OCI-LY3 (cell line): ENCODE data around the gene CTCFL.
"Not testable (repeated sequence)": the region's sequence is repeated elsewhere in the genome, so short reads cannot be mapped to it uniquely, and the experiment has no call there.

Source experiments
- H2AFZ ChIP-seq: fragments of 200-600, 300-600 bp; shearing (Covaris generic); 2 replicates; pipeline ENCODE4 v1.6.0; 2014; ENCODE audit warnings: antibody characterized with exemption, low read depth, low read length
- H3K27ac ChIP-seq: fragments of 200-600, 300-600 bp; sonication (generic); 2 replicates; pipeline ENCODE4 v1.5.1; 2014; ENCODE audit warnings: mild to moderate bottlenecking, low read length, moderate library complexity, mixed read lengths
- H3K27me3 ChIP-seq: fragments of 200-600, 300-600 bp; sonication (generic); 2 replicates; pipeline ENCODE4 v1.6.1; 2014; ENCODE audit warnings: low read depth, low read length, mixed read lengths
- H3K36me3 ChIP-seq: fragments of 200-600, 300-600 bp; sonication (generic); replicated peaks from 2 replicates; pipeline ENCODE3; 2014; ENCODE audit warnings: low read depth, low read length, mixed read lengths
- H3K4me1 ChIP-seq: fragments of 300-600, 200-600 bp; sonication (generic); 2 replicates; pipeline ENCODE4 v1.6.1; 2014; ENCODE audit warnings: low read length, mixed read lengths
- H3K4me2 ChIP-seq: fragments of 200-600, 300-600 bp; sonication (generic); 2 replicates; pipeline ENCODE4 v1.6.1; 2014; ENCODE audit warnings: low read length, mixed read lengths
- H3K4me3 ChIP-seq: fragments of 300-600, 200-600 bp; sonication (generic); 2 replicates; pipeline ENCODE4 v1.5.1; 2014; ENCODE audit warnings: antibody characterized with exemption, mild to moderate bottlenecking, low read length, moderate library complexity
- H3K79me2 ChIP-seq: fragments of 300-600, 200-600 bp; shearing (Covaris generic); 2 replicates; pipeline ENCODE4 v1.6.1; 2014; ENCODE audit warnings: mild to moderate bottlenecking, low read length, mixed read lengths
- H3K9ac ChIP-seq: fragments of 300-600, 200-600 bp; shearing (Covaris generic); 2 replicates; pipeline ENCODE4 v1.6.0; 2014; ENCODE audit warnings: mild to moderate bottlenecking, low read length, moderate library complexity
- H3K9me3 ChIP-seq: fragments of 200-600, 300-600 bp; shearing (Covaris generic); 2 replicates; pipeline ENCODE4 v1.6.1; 2014; ENCODE audit warnings: low read length, mixed read lengths; ENCODE audit not compliant: insufficient read depth
- H4K20me1 ChIP-seq: fragments of 200-600, 300-600 bp; sonication (generic); 2 replicates; pipeline ENCODE4 v1.6.1; 2016; ENCODE audit warnings: low read length, mixed read lengths; ENCODE audit not compliant: insufficient read depth
- EZH2phosphoT487 ChIP-seq: fragments of 200-600 bp; shearing (Covaris generic); IDR thresholded peaks from 2 replicates; pipeline ENCODE4 v1.6.1; 2018; ENCODE audit warnings: antibody characterized with exemption, mixed run types, low read depth
- TF ChIP-seq, protein P1 (sequence below): fragments of 200-600, 300-600 bp; sonication (generic); IDR thresholded peaks from 2 replicates; pipeline ENCODE4 v1.5.1; 2014; ENCODE audit warnings: antibody characterized with exemption, low read length, low read depth

Gene CTCFL

DNA sequence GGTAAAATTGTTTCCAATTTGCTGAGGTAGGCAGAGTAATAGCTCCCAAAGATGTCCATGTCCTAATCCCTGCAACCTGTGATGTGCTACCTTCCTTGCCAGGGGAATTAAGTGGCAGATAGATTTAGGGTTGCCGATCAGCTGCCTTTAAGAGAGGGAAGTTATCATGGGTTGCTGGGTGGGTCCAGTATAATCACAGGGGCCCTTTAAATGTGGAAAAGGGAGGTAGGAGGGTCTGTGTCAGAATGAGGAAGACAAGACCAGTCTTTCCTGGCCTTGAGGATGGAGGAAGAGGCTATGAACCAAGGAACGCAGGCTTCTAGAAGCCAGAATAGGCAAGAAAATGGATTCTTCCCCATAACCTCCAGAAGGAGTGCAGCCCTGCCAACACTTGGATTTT is 50.7 kb downstream of the CTCFL start:
- Histone ChIP-seq H3K79me2 (no peaks in the 10 kb centered on the region), H2AFZ (no peak overlapping the region), H3K4me2 (0 out of 2 replicates have a peak overlapping the region, but pooled peaks have one; percentile 26), H3K4me1 (peaks cover 74% of the 10 kb centered on the region), H3K4me3 (no peak overlapping the region), H3K36me3 (peaks cover 7% of the 10 kb centered on the region), H3K27me3 (peaks cover 57% of the 10 kb centered on the region), H3K27ac (no peak overlapping the region), H3K9me3 (peaks cover 6% of the 10 kb centered on the region; the same call in 1 of the 2 replicates), H3K9ac (no peak overlapping the region), H4K20me1 (no peaks in the 10 kb centered on the region)
- TF ChIP-seq, protein P1, sequence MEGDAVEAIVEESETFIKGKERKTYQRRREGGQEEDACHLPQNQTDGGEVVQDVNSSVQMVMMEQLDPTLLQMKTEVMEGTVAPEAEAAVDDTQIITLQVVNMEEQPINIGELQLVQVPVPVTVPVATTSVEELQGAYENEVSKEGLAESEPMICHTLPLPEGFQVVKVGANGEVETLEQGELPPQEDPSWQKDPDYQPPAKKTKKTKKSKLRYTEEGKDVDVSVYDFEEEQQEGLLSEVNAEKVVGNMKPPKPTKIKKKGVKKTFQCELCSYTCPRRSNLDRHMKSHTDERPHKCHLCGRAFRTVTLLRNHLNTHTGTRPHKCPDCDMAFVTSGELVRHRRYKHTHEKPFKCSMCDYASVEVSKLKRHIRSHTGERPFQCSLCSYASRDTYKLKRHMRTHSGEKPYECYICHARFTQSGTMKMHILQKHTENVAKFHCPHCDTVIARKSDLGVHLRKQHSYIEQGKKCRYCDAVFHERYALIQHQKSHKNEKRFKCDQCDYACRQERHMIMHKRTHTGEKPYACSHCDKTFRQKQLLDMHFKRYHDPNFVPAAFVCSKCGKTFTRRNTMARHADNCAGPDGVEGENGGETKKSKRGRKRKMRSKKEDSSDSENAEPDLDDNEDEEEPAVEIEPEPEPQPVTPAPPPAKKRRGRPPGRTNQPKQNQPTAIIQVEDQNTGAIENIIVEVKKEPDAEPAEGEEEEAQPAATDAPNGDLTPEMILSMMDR = no peak
- TF ChIP-seq EZH2phosphoT487 = no peak

DNA sequence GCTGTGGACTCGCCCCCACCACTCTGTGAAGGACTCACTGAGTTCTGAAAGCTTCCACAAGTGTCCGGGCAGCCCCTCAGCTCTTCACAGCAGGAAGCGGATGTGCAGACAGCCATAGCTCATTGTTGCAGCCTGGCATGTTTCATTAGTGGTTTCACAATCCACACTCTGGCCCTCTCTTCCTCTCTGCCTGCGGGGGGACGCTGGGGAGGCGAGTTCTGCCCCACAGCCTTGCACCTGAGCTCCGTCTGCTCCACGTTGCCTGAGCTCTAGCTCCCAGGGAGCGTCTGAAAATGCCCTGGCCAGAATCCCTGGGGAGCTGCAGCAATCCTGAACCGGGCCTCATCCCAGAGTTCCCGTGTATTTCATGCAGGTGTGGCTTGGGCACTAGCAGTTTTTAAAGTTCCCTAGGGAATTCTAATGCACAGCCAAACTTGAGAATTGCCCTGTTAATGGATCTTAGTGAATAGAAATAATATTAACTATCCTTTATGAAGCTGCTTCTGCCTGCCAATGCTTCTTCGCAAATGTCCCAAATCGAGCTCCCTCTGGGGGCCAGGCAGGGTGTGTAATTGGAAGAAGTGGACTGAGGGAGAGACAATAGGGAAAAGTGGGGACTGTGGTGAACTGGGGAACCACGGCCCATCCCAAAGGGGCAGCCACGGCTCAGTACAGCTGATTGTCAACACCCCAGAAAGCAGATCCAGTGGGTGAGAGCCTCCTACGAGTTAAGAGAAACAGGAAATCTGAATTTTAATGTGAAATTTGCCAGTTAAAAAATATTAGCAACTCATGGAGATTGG is 51.5 kb downstream of the CTCFL start:
- H3K4me1 ChIP-seq = peaks cover 76% of the 10 kb centered on the region
- no peaks in the 10 kb centered on the region for H4K20me1 ChIP-seq
- no peaks in the 10 kb centered on the region for H3K79me2 ChIP-seq
- H3K4me2 ChIP-seq = peak overlapping the region; percentile 60
- H2AFZ ChIP-seq = peak overlapping the region; percentile 33
- peaks cover 7% of the 10 kb centered on the region for H3K36me3 ChIP-seq
- H3K9ac ChIP-seq = peak overlapping the region; percentile 6; the same call in 1 of the 2 replicates
- no peak for TF ChIP-seq EZH2phosphoT487
- TF ChIP-seq, protein P1 = no peak; the same call in 1 of the 2 replicates
- H3K27ac ChIP-seq = peak overlapping the region; percentile 5; the same call in 1 of the 2 replicates
- H3K27me3 ChIP-seq = peaks cover 61% of the 10 kb centered on the region
- H3K4me3 ChIP-seq = peak overlapping the region; percentile 25
- peaks cover 6% of the 10 kb centered on the region; the same call in 1 of the 2 replicates for H3K9me3 ChIP-seq

DNA sequence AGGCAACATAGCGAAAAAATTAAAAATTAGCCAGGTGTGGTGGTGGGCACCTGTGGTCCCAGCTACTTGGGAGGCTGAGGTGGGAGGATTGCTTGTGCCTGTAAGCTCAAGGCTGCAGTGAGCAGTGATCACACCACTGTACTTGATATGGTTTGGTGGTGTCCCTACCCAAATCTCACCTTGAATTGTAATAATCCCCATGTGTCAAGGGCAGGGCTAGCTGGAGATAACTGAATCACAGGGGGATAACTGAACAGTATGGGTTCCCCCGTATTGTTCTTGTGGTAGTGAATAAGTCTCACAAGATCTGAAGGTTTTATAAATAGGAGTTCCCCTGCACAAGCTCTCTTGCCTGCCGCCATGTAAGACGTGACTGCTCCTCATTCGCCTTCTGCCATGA is 52.5 kb downstream of the CTCFL start:
- H3K4me3 ChIP-seq, H3K79me2 ChIP-seq, H4K20me1 ChIP-seq, H3K27ac ChIP-seq, H2AFZ ChIP-seq, H3K9me3 ChIP-seq, H3K9ac ChIP-seq, H3K4me2 ChIP-seq, H3K36me3 ChIP-seq: not testable (repeated sequence)
- H3K4me1 ChIP-seq = peaks cover 67% of the 10 kb centered on the region
- H3K27me3 ChIP-seq = peaks cover 61% of the 10 kb centered on the region

DNA sequence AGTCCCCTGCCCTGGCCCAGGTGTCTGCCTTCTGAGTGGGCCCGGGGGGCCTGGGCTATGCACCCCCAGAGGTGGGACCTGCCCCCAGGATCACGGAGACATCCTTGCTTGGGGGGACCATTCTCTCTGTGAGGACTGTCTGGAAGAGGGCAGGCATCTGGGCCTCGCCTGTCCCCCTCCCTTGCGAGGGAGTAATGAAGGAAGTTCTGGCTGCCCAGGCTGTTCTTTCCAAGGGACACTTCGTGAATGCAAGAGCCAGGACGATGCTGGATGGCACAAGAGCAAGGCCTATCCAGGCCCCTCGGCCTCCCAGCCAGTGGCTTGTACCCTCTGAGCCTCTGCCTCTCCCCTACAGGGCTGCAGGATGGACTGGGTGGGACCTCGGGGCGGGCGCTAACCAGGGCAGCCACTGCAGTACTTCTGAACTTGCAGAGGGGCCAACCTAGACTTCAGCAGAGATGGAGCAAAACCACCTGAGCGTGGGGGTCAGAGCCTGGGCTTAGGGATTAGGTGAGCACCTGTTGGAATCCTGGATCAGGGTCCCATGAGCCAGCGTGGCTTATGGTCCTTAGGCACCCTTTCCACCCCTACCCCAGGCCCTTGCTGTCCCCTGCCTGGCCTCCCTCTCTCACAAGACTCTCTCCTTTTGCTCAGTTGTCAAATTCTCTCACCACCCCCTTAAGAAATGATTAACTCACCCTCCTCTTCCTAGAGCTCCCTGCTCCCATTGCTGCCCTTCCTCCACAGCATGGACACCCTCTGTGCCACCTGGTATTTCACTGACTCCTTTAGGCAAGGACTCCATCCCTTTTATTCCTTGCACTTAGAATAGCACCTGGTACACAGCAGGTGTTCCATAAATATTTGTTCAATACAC is 53.2 kb downstream of the CTCFL start:
- no peaks in the 10 kb centered on the region for H4K20me1 ChIP-seq
- H3K27ac ChIP-seq = no peak overlapping the region
- peaks cover 7% of the 10 kb centered on the region for H3K36me3 ChIP-seq
- H3K27me3 ChIP-seq = peaks cover 64% of the 10 kb centered on the region
- no peak overlapping the region for H3K9ac ChIP-seq
- H3K4me3 ChIP-seq = no peak overlapping the region
- TF ChIP-seq, protein P1 = no peak
- TF ChIP-seq EZH2phosphoT487 = no peak
- H2AFZ ChIP-seq = no peak overlapping the region
- H3K9me3 ChIP-seq = peaks cover 6% of the 10 kb centered on the region; the same call in 1 of the 2 replicates
- no peak overlapping the region for H3K4me2 ChIP-seq
- H3K79me2 ChIP-seq = no peaks in the 10 kb centered on the region
- peaks cover 60% of the 10 kb centered on the region for H3K4me1 ChIP-seq
